GM12892 (cell line): Measurements from ENCODE around the gene DDIT4.

Experiments used
- POLR2A ChIP-seq: IDR thresholded peaks from 2 replicates; pipeline ENCODE4 v1.6.1; 2011; ENCODE audit warnings: low read depth, low read length, control low read depth
- POLR2AphosphoS5 ChIP-seq: IDR thresholded peaks from 2 replicates; pipeline ENCODE4 v1.6.1; 2011; ENCODE audit warnings: low read depth, low read length, control low read depth
- TAF1 ChIP-seq: IDR thresholded peaks from 2 replicates; pipeline ENCODE4 v1.6.1; 2011; ENCODE audit warnings: low read depth, mild to moderate bottlenecking, control low read depth, low read length, borderline replicate concordance

- TF ChIP-seq POLR2A (peak; percentile 28; the same call in 1 of the 2 replicates), POLR2AphosphoS5 (peak; percentile 26), TAF1 (peak; percentile 12; the same call in 1 of the 2 replicates)
Measured at GRCh38 chr10:72260976-72261783, 12.5 kb upstream of the DDIT4 start.
